Measurements from ENCODE around the gene UNC45B. TPM values are rescaled to one million over a fixed set of nuclear protein-coding genes. Genes with fewer than 3 reads are reported as not detected.

Gene UNC45B, protein sequence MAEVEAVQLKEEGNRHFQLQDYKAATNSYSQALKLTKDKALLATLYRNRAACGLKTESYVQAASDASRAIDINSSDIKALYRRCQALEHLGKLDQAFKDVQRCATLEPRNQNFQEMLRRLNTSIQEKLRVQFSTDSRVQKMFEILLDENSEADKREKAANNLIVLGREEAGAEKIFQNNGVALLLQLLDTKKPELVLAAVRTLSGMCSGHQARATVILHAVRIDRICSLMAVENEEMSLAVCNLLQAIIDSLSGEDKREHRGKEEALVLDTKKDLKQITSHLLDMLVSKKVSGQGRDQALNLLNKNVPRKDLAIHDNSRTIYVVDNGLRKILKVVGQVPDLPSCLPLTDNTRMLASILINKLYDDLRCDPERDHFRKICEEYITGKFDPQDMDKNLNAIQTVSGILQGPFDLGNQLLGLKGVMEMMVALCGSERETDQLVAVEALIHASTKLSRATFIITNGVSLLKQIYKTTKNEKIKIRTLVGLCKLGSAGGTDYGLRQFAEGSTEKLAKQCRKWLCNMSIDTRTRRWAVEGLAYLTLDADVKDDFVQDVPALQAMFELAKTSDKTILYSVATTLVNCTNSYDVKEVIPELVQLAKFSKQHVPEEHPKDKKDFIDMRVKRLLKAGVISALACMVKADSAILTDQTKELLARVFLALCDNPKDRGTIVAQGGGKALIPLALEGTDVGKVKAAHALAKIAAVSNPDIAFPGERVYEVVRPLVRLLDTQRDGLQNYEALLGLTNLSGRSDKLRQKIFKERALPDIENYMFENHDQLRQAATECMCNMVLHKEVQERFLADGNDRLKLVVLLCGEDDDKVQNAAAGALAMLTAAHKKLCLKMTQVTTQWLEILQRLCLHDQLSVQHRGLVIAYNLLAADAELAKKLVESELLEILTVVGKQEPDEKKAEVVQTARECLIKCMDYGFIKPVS
- not detected in 5 replicates for total RNA-seq (2022; extraction: Qiagen RNA extraction; ENCODE audit: low read depth)

GRCh38 chr17:35147375-35147905, at the start of gene UNC45B:
UNC45B (plus strand) TSS chr17:35147817; CDS start chr17:35148264, 447 bp downstream.

GRCh38 chr17:35119370-35120165, 28.0 kb upstream of the UNC45B start, which contains the start of gene RAD51D:
RAD51D (minus strand) TSS chr17:35119860; CDS start chr17:35119613, 247 bp downstream.

DNA sequence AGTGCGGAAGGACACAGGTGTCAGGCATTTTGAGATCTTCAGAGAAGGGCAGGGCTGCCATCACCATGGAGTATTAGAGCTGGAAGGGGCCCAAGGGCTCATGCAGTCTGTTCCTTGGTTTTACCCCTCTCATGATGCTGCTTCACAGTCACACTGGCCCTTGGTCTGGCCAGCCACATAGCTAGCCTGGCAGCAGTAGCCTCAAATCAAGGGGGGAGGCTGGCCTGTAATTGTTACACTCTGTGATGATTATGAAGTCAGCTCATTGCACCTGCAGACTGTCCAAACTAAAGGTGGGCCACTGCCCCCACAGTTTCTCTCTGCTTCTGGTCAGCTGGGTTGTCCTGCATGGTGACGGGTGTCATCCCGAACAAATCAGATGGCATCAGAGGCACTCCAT, 26.3 kb upstream of the UNC45B start, which contains the start of gene FNDC8:
Gene FNDC8, plus strand, starts transcription at position 301 of the 400 bp plus-strand sequence. Its CDS starts 79 bp downstream, at position 380.

DNA sequence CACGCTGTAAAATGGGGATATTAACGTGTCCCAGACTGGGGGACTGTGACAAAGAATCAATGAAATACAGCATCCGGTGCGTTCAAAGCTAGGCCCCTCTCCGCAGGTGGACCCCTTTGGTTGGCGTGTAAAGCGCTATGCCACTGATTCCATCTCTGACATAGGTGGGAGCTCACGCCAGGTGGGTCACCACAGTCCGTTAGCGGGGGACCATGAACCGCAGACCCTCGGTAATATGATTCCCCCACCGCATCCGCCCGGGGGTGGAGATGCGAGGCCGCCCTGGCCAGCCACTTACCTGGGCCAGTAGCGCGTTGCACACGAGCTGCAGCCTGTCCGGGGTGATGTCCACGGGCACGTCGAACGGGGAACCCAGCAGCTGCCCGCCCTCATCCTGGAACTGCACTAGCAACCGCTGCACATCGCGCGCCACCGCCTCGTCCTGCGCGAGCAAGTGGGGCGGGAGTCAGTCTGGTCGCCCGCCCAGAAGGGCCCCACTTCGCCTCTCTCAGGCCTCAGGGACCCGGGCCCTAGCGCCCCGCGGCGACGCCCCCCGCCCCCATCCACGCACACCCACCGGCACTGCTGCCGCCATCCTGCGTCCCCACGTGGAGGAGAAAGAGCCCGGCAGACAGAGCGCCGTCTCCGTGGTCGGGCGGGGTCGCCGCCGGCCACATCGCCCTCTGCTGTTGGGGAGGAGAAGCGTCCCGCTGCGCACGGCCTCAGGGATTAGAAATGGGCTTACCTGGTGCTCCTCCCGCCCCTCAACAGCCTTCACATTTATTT, 5.7 kb upstream of the UNC45B start, which contains the start of gene NLE1:
Gene NLE1, minus strand, starts transcription at position 623 of the 786 bp plus-strand sequence. Its CDS starts 28 bp downstream, at position 595.

GRCh38 chr17:35194001-35194400, 46.4 kb downstream of the UNC45B start, which contains the start of gene SLC35G3:
SLC35G3 (minus strand) TSS chr17:35194393; CDS start chr17:35194307, 86 bp downstream.

Other genes starting within 250 kb of the UNC45B start
- gene CCT6B, start 186.4 kb upstream of the UNC45B start, total RNA-seq (2022; extraction: Qiagen RNA extraction; ENCODE audit: low read depth) = 0.37 to 2.4 TPM (median 1.8 TPM) in 5 replicates
- gene ZNF830, start 186.3 kb upstream of the UNC45B start, total RNA-seq (2022; extraction: Qiagen RNA extraction; ENCODE audit: low read depth) = 13.1 to 18.7 TPM (median 14.6 TPM) in 5 replicates
- 16.4 to 21.7 TPM (median 18.2 TPM) in 5 replicates for gene LIG3, start 167.3 kb upstream of the UNC45B start, total RNA-seq (2022; extraction: Qiagen RNA extraction; ENCODE audit: low read depth)
- gene RFFL, start 84.1 kb upstream of the UNC45B start, total RNA-seq (2022; extraction: Qiagen RNA extraction; ENCODE audit: low read depth) = 47.5 to 55.5 TPM (median 51.1 TPM) in 5 replicates
- 19.8 to 28.7 TPM (median 26.7 TPM) in 5 replicates for gene RAD51D, start 28.0 kb upstream of the UNC45B start, total RNA-seq (2022; extraction: Qiagen RNA extraction; ENCODE audit: low read depth)
- gene FNDC8, start 26.2 kb upstream of the UNC45B start, total RNA-seq (2022; extraction: Qiagen RNA extraction; ENCODE audit: low read depth) = 0.07 TPM in 1 of 5 replicates, not detected in the others
- gene NLE1, start 5.5 kb upstream of the UNC45B start, total RNA-seq (2022; extraction: Qiagen RNA extraction; ENCODE audit: low read depth) = 28.5 to 40.5 TPM (median 37.8 TPM) in 5 replicates
- gene SLC35G3, start 46.6 kb downstream of the UNC45B start, total RNA-seq (2022; extraction: Qiagen RNA extraction; ENCODE audit: low read depth) = not detected in 5 replicates
- 2.0 to 3.3 TPM (median 2.8 TPM) in 5 replicates for gene SLFN5, start 95.3 kb downstream of the UNC45B start, total RNA-seq (2022; extraction: Qiagen RNA extraction; ENCODE audit: low read depth)
- 4.9 to 7.3 TPM (median 5.3 TPM) in 5 replicates for gene SLFN11, start 225.8 kb downstream of the UNC45B start, total RNA-seq (2022; extraction: Qiagen RNA extraction; ENCODE audit: low read depth)

Measured in A549 treated with RU486 at 1 μM for 4 hours (cell line).